ENCODE measurements around the gene ATP9A. TPM values are rescaled to one million over a fixed set of nuclear protein-coding genes. Genes with fewer than 3 reads are reported as not detected.

ATP9A gene
- total and polyA plus RNA-seq, 2 of the 4 experiments (the other 2 are of a cell fraction) = 10.6 to 22.4 TPM

GRCh38 chr20:51679254-51679921 is 88.8 kb downstream of the ATP9A start:
- Histone ChIP-seq H3K79me1 (ENCODE audit: low read depth in 1 of 2, low read length in 2 of 2) (0 out of 4 replicates have a peak, but pooled peaks cover 0 to 4% of the 10 kb centered on the region in 2 experiments), H3K14ac (replicated peaks; ENCODE audit: low read depth, low read length) (no peak overlapping the region), H2AFZ (replicated peaks; ENCODE audit: low read length, poor library complexity) (no peak overlapping the region), H3K4me2 (ENCODE audit: low read depth, low read length) (no peak overlapping the region), H4K91ac (ENCODE audit: insufficient read depth, low read depth, low read length) (no peak overlapping the region), H3K4me3 (ENCODE audit: insufficient read depth, low read depth, low read length) (no peak overlapping the region), H3K27me3 (ENCODE audit: control insufficient read depth, insufficient read depth, low read length) (no peaks in the 10 kb centered on the region), H3K9ac (ENCODE audit: low read depth, low read length) (no peak overlapping the region), H4K8ac (ENCODE audit: low read depth in 2 of 2, low read length in 2 of 2) (no peak overlapping the region), H2BK120ac (ENCODE audit: low read depth, low read length) (no peak overlapping the region), H3K4ac (ENCODE audit: low read depth, low read length) (no peak overlapping the region), H2AK5ac (ENCODE audit: low read depth, low read length) (no peak overlapping the region), H2BK15ac (ENCODE audit: low read depth, low read length) (no peak overlapping the region), H3K9me3 (ENCODE audit: control insufficient read depth, insufficient read depth, low read length) (no peaks in the 10 kb centered on the region), H3K36me3 (ENCODE audit: control insufficient read depth, insufficient read depth, low read length) (peaks cover 6% of the 10 kb centered on the region; the same call in 1 of the 2 replicates), H2BK5ac (ENCODE audit: low read depth, low read length, poor library complexity, severe bottlenecking) (no peak overlapping the region), H3K56ac (ENCODE audit: extremely low read depth, insufficient read depth, low read length) (no peak overlapping the region), H3K23ac (ENCODE audit: low read depth, low read length) (no peak overlapping the region), H3K27ac (ENCODE audit: insufficient read depth, low read length) (no peak overlapping the region), H3K18ac (ENCODE audit: low read depth, low read length) (no peak overlapping the region), H4K20me1 (ENCODE audit: insufficient read depth, low read length) (no peaks in the 10 kb centered on the region), H3K9me1 (ENCODE audit: insufficient read depth, low read length) (0 out of 2 replicates have a peak, but pooled peaks cover 10% of the 10 kb centered on the region), H2AK9ac (replicated peaks; ENCODE audit: low read depth, low read length, poor library complexity) (no peak overlapping the region), H4K5ac (ENCODE audit: low read depth, low read length) (no peak overlapping the region), H2BK20ac (ENCODE audit: low read depth, low read length) (0 out of 2 replicates have a peak overlapping the region, but pooled peaks have one; percentile 53), H3K4me1 (ENCODE audit: control insufficient read depth, insufficient read depth, low read length) (no peaks in the 10 kb centered on the region; the same call in 1 of the 2 replicates)
- BruUV-seq (replicated peaks) = no TSS peak
- in situ Hi-C loops (cut with MboI; ENCODE audit: low sequenced_read_pairs) (no loop called here), dilution Hi-C loops (cut with HindIII; ENCODE audit: low sequenced_read_pairs, unreplicated experiment) (no loop called here), intact Hi-C loops (cut with micrococcal nuclease) (no loop called here)
- no peak for DNase-seq
- CTCF ChIA-PET = no interaction called here
- POLR2A ChIA-PET (ENCODE audit: unreplicated experiment) = no interaction called here
- 91% methylated on average over 7 of the region's 13 CpGs; no CpG with 5 or more reads in 1 of the 2 experiments for WGBS, 2 experiments (ENCODE audit: extremely low coverage in 2 of 2, insufficient read length in 1 of 2)
- ATAC-seq (ENCODE audit: low read depth) = no peak
- TF ChIP-seq CTCF (conservative IDR thresholded peaks at IDR 0.05; ENCODE audit: low read depth, low read length) = no peak
- TF ChIP-seq RCOR1 (IDR thresholded peaks at IDR 0.05; ENCODE audit: insufficient replicate concordance, low read length) = no peak
- no peak for TF ChIP-seq CHD1 (IDR thresholded peaks at IDR 0.05; ENCODE audit: low read depth, low read length)
- TF ChIP-seq MXI1 (IDR thresholded peaks at IDR 0.05; ENCODE audit: borderline replicate concordance, low read depth, low read length) = no peak
- TF ChIP-seq NFE2L2 (IDR thresholded peaks at IDR 0.05; ENCODE audit: low read depth, low read length) = no peak
- no peak for TF ChIP-seq MAZ (IDR thresholded peaks at IDR 0.05; ENCODE audit: borderline replicate concordance, low read depth, low read length)
- no peak for TF ChIP-seq POLR2A (IDR thresholded peaks at IDR 0.05; ENCODE audit: low read depth, low read length)
- no peak for TF ChIP-seq FOS (IDR thresholded peaks at IDR 0.05; ENCODE audit: low read depth, low read length)
- TF ChIP-seq SMC3 (IDR thresholded peaks at IDR 0.05; ENCODE audit: low read depth, low read length) = no peak
- TF ChIP-seq RFX5 (IDR thresholded peaks at IDR 0.05; ENCODE audit: low read depth, low read length) = no peak
- TF ChIP-seq MAFK (IDR thresholded peaks at IDR 0.05; ENCODE audit: low read depth, low read length) = no peak
- TF ChIP-seq, protein P1, sequence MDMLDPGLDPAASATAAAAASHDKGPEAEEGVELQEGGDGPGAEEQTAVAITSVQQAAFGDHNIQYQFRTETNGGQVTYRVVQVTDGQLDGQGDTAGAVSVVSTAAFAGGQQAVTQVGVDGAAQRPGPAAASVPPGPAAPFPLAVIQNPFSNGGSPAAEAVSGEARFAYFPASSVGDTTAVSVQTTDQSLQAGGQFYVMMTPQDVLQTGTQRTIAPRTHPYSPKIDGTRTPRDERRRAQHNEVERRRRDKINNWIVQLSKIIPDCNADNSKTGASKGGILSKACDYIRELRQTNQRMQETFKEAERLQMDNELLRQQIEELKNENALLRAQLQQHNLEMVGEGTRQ (IDR thresholded peaks at IDR 0.05; ENCODE audit: low read depth, low read length) = no peak
- TF ChIP-seq CEBPB (IDR thresholded peaks at IDR 0.05; ENCODE audit: low read depth, low read length) = no peak
